ENCODE results near the gene NAGA. TPM values are rescaled to one million over a fixed set of nuclear protein-coding genes. Genes with fewer than 3 reads are reported as not detected.
"Not testable (repeated sequence)": the region's sequence is repeated elsewhere in the genome, so short reads cannot be mapped to it uniquely, and the experiment has no call there.

Gene NAGA
- 12.3 and 19.0 TPM in 2 replicates for total RNA-seq

- peak; percentile 96 for DNase-seq (ENCODE audit: low read depth in 2 of 2)
These were observed at the start of gene NAGA for GRCh38 chr22:42070517-42071422. TSS of gene NAGA (minus strand) at chr22:42070812. CDS start at chr22:42070297, 515 bp downstream.

- peak in 1 of 2 donors; percentile 19 for DNase-seq (ENCODE audit: low read depth in 2 of 2)
These were observed 46.3 kb upstream of the NAGA start for GRCh38 chr22:42116848-42117424.

- DNase-seq (ENCODE audit: low read depth in 2 of 2), result not testable (repeated sequence)
These were observed 44.8 kb upstream of the NAGA start for GRCh38 chr22:42115420-42115830.

- peak; percentile 34 to 41 for DNase-seq (ENCODE audit: low read depth in 2 of 2)
These were observed 44.1 kb upstream of the NAGA start for GRCh38 chr22:42114721-42115120.

- DNase-seq (ENCODE audit: low read depth in 2 of 2), result peak; percentile 24 to 63
These were observed 42.2 kb upstream of the NAGA start for GRCh38 chr22:42112793-42113192.

- no peak for DNase-seq (ENCODE audit: low read depth in 2 of 2)
These were observed 41.2 kb upstream of the NAGA start for GRCh38 chr22:42111798-42112197.

- no peak for DNase-seq (ENCODE audit: low read depth in 2 of 2)
These were observed 38.2 kb upstream of the NAGA start for GRCh38 chr22:42108848-42109247.

GRCh38 chr22:42104332-42104860 is 33.8 kb upstream of the NAGA start:
- DNase-seq (ENCODE audit: low read depth in 2 of 2), result not testable (repeated sequence)

- no peak for DNase-seq (ENCODE audit: low read depth in 2 of 2)
These were observed 30.6 kb upstream of the NAGA start for GRCh38 chr22:42101199-42101598.

GRCh38 chr22:42091455-42091782 is 20.8 kb upstream of the NAGA start:
- DNase-seq (ENCODE audit: low read depth in 2 of 2), result no peak

- DNase-seq (ENCODE audit: low read depth in 2 of 2), result peak; percentile 99
These were observed 20.2 kb upstream of the NAGA start, which contains the start of gene NDUFA6 for GRCh38 chr22:42090596-42091454. TSS of gene NDUFA6 (minus strand) at chr22:42090772. CDS start at chr22:42090744, 28 bp downstream.

- peak; percentile 43 to 57 for DNase-seq (ENCODE audit: low read depth in 2 of 2)
These were observed 15.4 kb upstream of the NAGA start for GRCh38 chr22:42086051-42086450.

- no peak for DNase-seq (ENCODE audit: low read depth in 2 of 2)
These were observed 14.3 kb upstream of the NAGA start for GRCh38 chr22:42084874-42085273.

- no peak for DNase-seq (ENCODE audit: low read depth in 2 of 2)
These were observed 12.5 kb upstream of the NAGA start for GRCh38 chr22:42083119-42083518.

GRCh38 chr22:42080287-42080686 is 9.7 kb upstream of the NAGA start:
- peak; percentile 61 to 89 for DNase-seq (ENCODE audit: low read depth in 2 of 2)

GRCh38 chr22:42079319-42080251 is 9.0 kb upstream of the NAGA start, which contains the start of gene SMDT1:
TSS of gene SMDT1 (plus strand) at chr22:42079700. CDS start at chr22:42079769, 69 bp downstream.
- peak; percentile 99 for DNase-seq (ENCODE audit: low read depth in 2 of 2)

GRCh38 chr22:42078469-42079318 is 8.1 kb upstream of the NAGA start:
- peak; percentile 14 to 29 for DNase-seq (ENCODE audit: low read depth in 2 of 2)

- DNase-seq (ENCODE audit: low read depth in 2 of 2), result no peak
These were observed 7.0 kb upstream of the NAGA start for GRCh38 chr22:42077486-42078125.
